Mucosa of descending colon (tissue), 3 donors: Measurements from ENCODE around the gene BTC. TPM values are rescaled to one million over a fixed set of nuclear protein-coding genes. Genes with fewer than 3 reads are reported as not detected.

ENCODE experiments used
- ATAC-seq: fragments of 200-7000 bp; cut with Tn5 transposase; one replicate; pipeline ENCODE4 v1.9.1; 2020; ENCODE audit warnings: mild to moderate bottlenecking, moderate library complexity
- DNase-seq, 3 donors: peaks; one replicate each; pipeline ENCODE4 v3.0.0-alpha.2; 2020
- H3K36me3 ChIP-seq: fragments of 200-600 bp; one replicate; pipeline ENCODE4 v1.8.0; 2021; ENCODE audit warnings: low read depth, mild to moderate bottlenecking
- H3K4me1 ChIP-seq: fragments of 200-600 bp; one replicate; pipeline ENCODE4 v1.8.0; 2021; ENCODE audit warnings: low read depth, mild to moderate bottlenecking
- H3K4me3 ChIP-seq: fragments of 200-600 bp; one replicate; pipeline ENCODE4 v1.8.0; 2021; ENCODE audit warnings: mild to moderate bottlenecking
- H3K9me3 ChIP-seq: fragments of 200-600 bp; one replicate; pipeline ENCODE4 v1.8.0; 2021; ENCODE audit warnings: mild to moderate bottlenecking
- CTCF ChIP-seq: fragments of 200-600 bp; IDR thresholded peaks from one replicate; pipeline ENCODE4 v1.8.0; 2022; ENCODE audit warnings: antibody characterized with exemption, mild to moderate bottlenecking
- intact Hi-C, 2 donors: fragments of 100-400 bp; cut with DNase I in 1 of 2; cut with micrococcal nuclease in 1 of 2; formaldehyde crosslinking; loops; one replicate each; pipeline versions ENCODE4 v1.11.0 to v1.11.1; 2022; cut with DNase I, micrococcal nuclease
- total RNA-seq, 3 donors: library from RNA; stranded (reverse); fragmentation: NEBNext Ultra II Directional in 2 of 3; extraction: Animal tissue kit (Norgen Biotek cat#: 25700) in 2 of 3; gene quantifications; one replicate each; pipeline versions ENCODE4 v1.2.1 to v1.2.4, GENCODE V29; 2021 to 2023
- donor health status: DM: no; HTN: no; CAD: no; lungs with moderate emphysema.
- donor health status: DM: no; HTN: no; CAD: no.
- donor health status: DM: no; HTN: yes; CAD: no.

BTC gene
- total RNA-seq, 3 donors from 2014 or later, result 5.6 to 20.6 (median 6.3) TPM

- Histone ChIP-seq H3K4me3 (no peak overlapping the region), H3K4me1 (no peaks in the 10 kb centered on the region), H3K36me3 (no peaks in the 10 kb centered on the region), H3K9me3 (no peaks in the 10 kb centered on the region)
- no peak for TF ChIP-seq CTCF
- ATAC-seq (no peak), DNase-seq (no peak)
- intact Hi-C loops, result no loop called here
These were observed 37.2 kb downstream of the BTC start for GRCh38 chr4:74757136-74757535.

- intact Hi-C loops, result no loop called here
- DNase-seq (peak in 1 of 3 donors; percentile 25), ATAC-seq (peak; percentile 30)
- Histone ChIP-seq H3K4me1 (no peaks in the 10 kb centered on the region), H3K36me3 (no peaks in the 10 kb centered on the region), H3K9me3 (no peaks in the 10 kb centered on the region), H3K4me3 (no peak overlapping the region)
- TF ChIP-seq CTCF, result no peak
These were observed 38.8 kb downstream of the BTC start for GRCh38 chr4:74755486-74755885.

GRCh38 chr4:74754218-74754617, 40.1 kb downstream of the BTC start:
- DNase-seq (no peak), ATAC-seq (no peak)
- no peak for TF ChIP-seq CTCF
- no peaks in the 10 kb centered on the region for H3K36me3 ChIP-seq
- no peaks in the 10 kb centered on the region for H3K4me1 ChIP-seq
- no peaks in the 10 kb centered on the region for H3K9me3 ChIP-seq
- intact Hi-C loops, result no loop called here
- H3K4me3 ChIP-seq, result no peak overlapping the region

GRCh38 chr4:74752798-74753197, 41.5 kb downstream of the BTC start:
- TF ChIP-seq CTCF, result no peak
- Histone ChIP-seq H3K4me3 (no peak overlapping the region), H3K9me3 (no peaks in the 10 kb centered on the region), H3K4me1 (no peaks in the 10 kb centered on the region), H3K36me3 (no peaks in the 10 kb centered on the region)
- intact Hi-C loops, result no loop called here
- DNase-seq (no peak), ATAC-seq (no peak)

GRCh38 chr4:74751856-74752255, 42.5 kb downstream of the BTC start:
- ATAC-seq, result no peak
- H3K36me3 ChIP-seq, result no peaks in the 10 kb centered on the region
- DNase-seq, result no peak
- H3K9me3 ChIP-seq, result no peaks in the 10 kb centered on the region
- H3K4me1 ChIP-seq, result no peaks in the 10 kb centered on the region
- no peak for TF ChIP-seq CTCF
- H3K4me3 ChIP-seq, result no peak overlapping the region
- intact Hi-C loops, result no loop called here

- Histone ChIP-seq H3K4me3 (no peak overlapping the region), H3K9me3 (no peaks in the 10 kb centered on the region), H3K4me1 (no peaks in the 10 kb centered on the region), H3K36me3 (no peaks in the 10 kb centered on the region)
- TF ChIP-seq CTCF, result no peak
- no peak for ATAC-seq
- intact Hi-C loops, result no loop called here
- no peak for DNase-seq
These were observed 43.1 kb downstream of the BTC start for GRCh38 chr4:74751247-74751646.
